A549 (cell line): Measurements from ENCODE around the gene AZGP1. TPM values are rescaled to one million over a fixed set of nuclear protein-coding genes. Genes with fewer than 3 reads are reported as not detected.

Experiments used
- ATAC-seq, 2 experiments: fragments of 200-7000 bp in 1 of 2; fragments of >200 bp in 1 of 2; cut with Nextera tagmentation in 1 of 2; cut with Tn5 transposase in 1 of 2; 3 replicates each; pipeline versions ENCODE4 v1.8.0 to v1.9.1; 2018 to 2020; ENCODE audit warnings: mild to moderate bottlenecking in 1 of 2, moderate library complexity in 1 of 2
- CTCF ChIA-PET: fragments of 300-600 bp; sonication (Branson Sonifier 250); formaldehyde crosslinking; extraction: SDS; loops from one replicate; lab custom pipeline; 2021; ENCODE audit warnings: antibody characterized with exemption, inconsistent platforms; lab: Yijun Ruan, JAX
- POLR2A ChIA-PET: fragments of 350-600 bp; formaldehyde crosslinking; extraction: SDS; loops from one replicate; lab custom pipeline; 2021; ENCODE audit warnings: antibody characterized with exemption, inconsistent platforms; lab: Yijun Ruan, JAX
- DNase-seq, 2 experiments: peaks; one replicate each; pipeline versions ENCODE4 v3.0.0 to v3.0.0-alpha.2; 2011 to 2016; ENCODE audit warnings: low read depth in 1 of 2, low spot score in 1 of 2
- FAIRE-seq: peaks from 2 replicates; lab custom pipeline; 2011; peaks lifted over from hg19 to GRCh38; lab: Jason Lieb, UNC
- H3K27ac ChIP-seq, 2 experiments: fragments of >200 bp; sonication (Bioruptor Twin); formaldehyde crosslinking; 3 replicates each; pipeline ENCODE4 v1.5.1; 2016 to 2017
- H3K4me1 ChIP-seq: fragments of >200 bp; sonication (Bioruptor Twin); formaldehyde crosslinking; 3 replicates; pipeline ENCODE4 v1.6.1; 2016
- H3K4me2 ChIP-seq: fragments of >200 bp; sonication (Bioruptor Twin); formaldehyde crosslinking; 3 replicates; pipeline ENCODE4 v1.6.1; 2016
- H3K4me3 ChIP-seq: fragments of >200 bp; sonication (Bioruptor Twin); formaldehyde crosslinking; 3 replicates; pipeline ENCODE4 v1.5.1; 2016
- H3K9me3 ChIP-seq: fragments of >200 bp; sonication (Bioruptor Twin); formaldehyde crosslinking; 3 replicates; pipeline ENCODE4 v1.6.1; 2016
- CEBPB ChIP-seq, 2 experiments: fragments of >200 bp in 1 of 2; sonication (Bioruptor Twin) in 1 of 2; formaldehyde crosslinking in 1 of 2; IDR thresholded peaks; 2 replicates each; pipeline ENCODE4 v1.6.1; 2012 to 2016
- CHD2 ChIP-seq: fragments of 150-350 bp; IDR thresholded peaks from 2 replicates; pipeline ENCODE4 v1.6.1; 2014; ENCODE audit warnings: low read length; ENCODE audit not compliant: partially characterized antibody
- CHD4 ChIP-seq: fragments of 200-600 bp; sonication (generic); IDR thresholded peaks from 2 replicates; pipeline ENCODE4 v1.6.1; 2016; ENCODE audit warnings: antibody characterized with exemption, mild to moderate bottlenecking, borderline replicate concordance
- EP300 ChIP-seq, 2 experiments: fragments of >200 bp; sonication (Bioruptor Twin); formaldehyde crosslinking; IDR thresholded peaks; 2 replicates in 1 of 2; 3 replicates in 1 of 2; pipeline ENCODE4 v1.6.1; 2016 to 2017
- ESRRA ChIP-seq: fragments of 150-350 bp; IDR thresholded peaks from 2 replicates; pipeline ENCODE4 v1.6.1; 2014; ENCODE audit warnings: mild to moderate bottlenecking, low read length, borderline replicate concordance
- FOXS1 ChIP-seq: fragments of 250-450 bp; sonication (Bioruptor Pico); IDR thresholded peaks from 2 replicates; pipeline ENCODE4 v1.5.0; 2020; ENCODE audit warnings: mild to moderate bottlenecking, moderate library complexity
- HEYL ChIP-seq: fragments of 250-450 bp; sonication (Bioruptor Pico); IDR thresholded peaks from 2 replicates; pipeline ENCODE4 v1.8.0; 2021; ENCODE audit warnings: mild to moderate bottlenecking, moderate library complexity
- HOXB13 ChIP-seq: fragments of 250-450 bp; sonication (Bioruptor Pico); IDR thresholded peaks from 2 replicates; pipeline ENCODE4 v1.5.0; 2020; ENCODE audit warnings: low read depth, mild to moderate bottlenecking, moderate library complexity
- HOXB5 ChIP-seq: fragments of 250-450 bp; sonication (Bioruptor Pico); IDR thresholded peaks from 2 replicates; pipeline ENCODE4 v1.5.0; 2020; ENCODE audit warnings: mild to moderate bottlenecking, moderate library complexity
- KDM5A ChIP-seq: fragments of 200-600 bp; sonication (generic); IDR thresholded peaks from 2 replicates; pipeline ENCODE4 v1.6.1; 2016; ENCODE audit warnings: antibody characterized with exemption, mild to moderate bottlenecking
- MAX ChIP-seq: IDR thresholded peaks from 2 replicates; pipeline ENCODE4 v1.6.1; 2012
- NFE2L2 ChIP-seq: fragments of 150-350 bp; conservative IDR thresholded peaks from 2 replicates; pipeline ENCODE4 v1.6.1; 2014; ENCODE audit warnings: low read length
- RAD21 ChIP-seq, 2 experiments: fragments of >200 bp in 1 of 2; sonication (Bioruptor Twin) in 1 of 2; formaldehyde crosslinking in 1 of 2; IDR thresholded peaks in 1 of 2; conservative IDR thresholded peaks in 1 of 2; 2 replicates in 1 of 2; 3 replicates in 1 of 2; pipeline ENCODE4 v1.6.1; 2012 to 2018; ENCODE audit warnings: inconsistent platforms in 1 of 2
- RARB ChIP-seq: fragments of 250-450 bp; sonication (Bioruptor Pico); IDR thresholded peaks from 2 replicates; pipeline ENCODE4 v1.8.0; 2021; ENCODE audit warnings: mild to moderate bottlenecking, moderate library complexity
- REST ChIP-seq: fragments of 200-600 bp; sonication (generic); IDR thresholded peaks from 2 replicates; pipeline ENCODE4 v1.6.1; 2016; ENCODE audit warnings: antibody characterized with exemption, mild to moderate bottlenecking, moderate library complexity
- RNF2 ChIP-seq: fragments of 200-600 bp; sonication (generic); IDR thresholded peaks from 2 replicates; pipeline ENCODE4 v1.6.1; 2016; ENCODE audit warnings: low read depth, mild to moderate bottlenecking, antibody characterized with exemption, moderate library complexity, borderline replicate concordance
- USF2 ChIP-seq: fragments of 450-650 bp; IDR thresholded peaks from 2 replicates; pipeline ENCODE4 v1.6.1; 2014; ENCODE audit warnings: antibody characterized with exemption
- ZNF302 ChIP-seq: fragments of 250-450 bp; sonication (Bioruptor Pico); IDR thresholded peaks from 2 replicates; pipeline ENCODE4 v1.9.0; 2021; ENCODE audit warnings: inconsistent platforms, mild to moderate bottlenecking, moderate library complexity
- ZSCAN20 ChIP-seq: fragments of 250-450 bp; sonication (Bioruptor Pico); IDR thresholded peaks from 2 replicates; pipeline ENCODE4 v1.8.0; 2022; ENCODE audit warnings: mild to moderate bottlenecking, moderate library complexity
- WGBS: methylation state at CpG from one replicate; pipeline ENCODE4 v1.1.6; 2017; ENCODE audit errors: missing lambda C conversion rate; 5-methylcytosine and 5-hydroxymethylcytosine counted together
- polyA plus RNA-seq, 4 experiments: library from polyadenylated mRNA; depleted of rRNA in 3 of 4; stranded (reverse); fragments of >200 nt; fragmentation: RNase III in 1 of 4; extraction: RNeasy Plus Mini Kit Qiagen cat#74134 plus additional on column Dnase treatment in 1 of 4; gene quantifications; 2 replicates in 3 of 4; 3 replicates in 1 of 4; pipeline ENCODE4 v1.2.3, GENCODE V29; 2011 to 2017

Gene AZGP1
- polyA plus RNA-seq, 2 of the 4 experiments (the other 2 are of a cell fraction): 0.13 TPM; not detected in 1

GRCh38 chr7:99947608-99948007, 28.2 kb downstream of the AZGP1 start:
- ATAC-seq: no peak
- no peak for DNase-seq
- no peak overlapping the region for H3K27ac ChIP-seq
- no peak overlapping the region for H3K4me3 ChIP-seq
- POLR2A ChIA-PET: no interaction called here
- 12% methylated on average over 1 of the region's 1 CpG for WGBS
- H3K4me1 ChIP-seq: no peaks in the 10 kb centered on the region
- no peak for FAIRE-seq
- H3K9me3 ChIP-seq: peaks cover 19% of the 10 kb centered on the region; the same call in 2 of the 3 replicates
- TF ChIP-seq EP300 (IDR thresholded peaks at IDR 0.05) (no peak), RNF2 (no peak)
- TF ChIP-seq, all 56 proteins: peak for 0
- CTCF ChIA-PET: interaction anchor here (1.2 to 1.6 kb wide), 2 partner anchors 11 to 316 kb away, joined by 3 to 5 read pairs; no protein-coding TSS in a partner anchor
- no peak overlapping the region for H3K4me2 ChIP-seq

- no peak for ATAC-seq
- ChIA-PET CTCF (interaction anchor here (0.5 to 2.2 kb wide), 5 partner anchors 8 to 46 kb away, joined by 3 to 9 read pairs (median 3); no protein-coding TSS in a partner anchor), POLR2A (interaction anchor here (1.0 kb wide), 1 partner anchor 15 kb away, joined by 3 read pairs; the partner anchor contains the start of gene GJC3)
- Histone ChIP-seq H3K9me3 (peaks cover 16% of the 10 kb centered on the region), H3K4me3 (no peak overlapping the region), H3K4me2 (no peak overlapping the region), H3K4me1 (no peaks in the 10 kb centered on the region), H3K27ac (no peak overlapping the region)
- FAIRE-seq: no peak
- 45% methylated on average over 4 of the region's 4 CpGs for WGBS
- TF ChIP-seq REST (no peak), HOXB5 (no peak), CHD4 (no peak), ZNF302 (CRISPR knock-in tag) (no peak), USF2 (no peak), CEBPB (IDR thresholded peaks at IDR 0.05) (no peak), HOXB13 (no peak), ESRRA (no peak), RARB (no peak)
- no peak for DNase-seq
Observed at GRCh38 chr7:99944497-99945070, 31.2 kb downstream of the AZGP1 start.

- H3K4me3 ChIP-seq: no peak overlapping the region
- H3K9me3 ChIP-seq: peaks cover 23% of the 10 kb centered on the region
- ChIA-PET POLR2A (interaction anchor here (1.0 kb wide), 1 partner anchor 14 kb away, joined by 3 read pairs; the partner anchor contains the start of gene GJC3), CTCF (interaction anchor here (0.9 to 2.2 kb wide), 4 partner anchors 10 to 47 kb away, joined by 3 to 9 read pairs (median 4); no protein-coding TSS in a partner anchor)
- ATAC-seq (no peak), FAIRE-seq (no peak), DNase-seq (no peak)
- TF ChIP-seq MAX (no peak), CHD2 (no peak), ZSCAN20 (CRISPR knock-in tag) (no peak), KDM5A (no peak), USF2 (no peak), NFE2L2 (no peak), FOXS1 (no peak), HEYL (CRISPR knock-in tag) (no peak), HOXB5 (no peak), RAD21 (conservative IDR thresholded peaks at IDR 0.05 in 1 of 2, IDR thresholded peaks at IDR 0.05 in 1 of 2) (no peak)
- WGBS: 30% methylated on average over 14 of the region's 14 CpGs
- H3K4me2 ChIP-seq: no peak overlapping the region
- no peaks in the 10 kb centered on the region for H3K4me1 ChIP-seq
- H3K27ac ChIP-seq: no peak overlapping the region
Observed at GRCh38 chr7:99943641-99944496, 32.0 kb downstream of the AZGP1 start.
